T follicular helper cell (primary cell): ENCODE results near the gene UST.
A peak's percentile ranks its signal among the peaks of the same experiment; 100 is the strongest.
"Not testable (repeated sequence)": the region's sequence is repeated elsewhere in the genome, so short reads cannot be mapped to it uniquely, and the experiment has no call there.

Experiments used
- DNase-seq: peaks from one replicate; pipeline ENCODE4 v3.0.0-alpha.2; 2020; ENCODE audit warnings: low read depth

The UST gene

DNA sequence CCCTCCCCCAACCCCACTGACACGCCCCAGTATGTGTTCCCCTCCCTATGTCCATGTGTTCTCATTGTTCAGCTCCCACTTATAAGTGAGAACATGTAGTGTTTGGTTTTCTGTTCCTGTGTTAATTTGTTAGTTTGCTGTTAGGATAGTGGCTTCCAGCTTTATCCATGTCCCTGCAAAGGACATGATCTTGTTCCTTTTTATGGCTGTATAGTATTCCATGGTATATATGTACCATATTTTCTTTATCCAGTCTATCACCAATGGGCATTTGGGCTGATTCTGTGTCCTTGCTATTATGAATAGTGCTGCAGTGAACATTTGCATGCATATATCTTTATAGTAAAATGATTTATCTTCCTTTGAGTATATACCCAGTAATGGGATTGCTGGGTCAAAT is 259.4 kb downstream of the UST start:
- DNase-seq = not testable (repeated sequence)

DNA sequence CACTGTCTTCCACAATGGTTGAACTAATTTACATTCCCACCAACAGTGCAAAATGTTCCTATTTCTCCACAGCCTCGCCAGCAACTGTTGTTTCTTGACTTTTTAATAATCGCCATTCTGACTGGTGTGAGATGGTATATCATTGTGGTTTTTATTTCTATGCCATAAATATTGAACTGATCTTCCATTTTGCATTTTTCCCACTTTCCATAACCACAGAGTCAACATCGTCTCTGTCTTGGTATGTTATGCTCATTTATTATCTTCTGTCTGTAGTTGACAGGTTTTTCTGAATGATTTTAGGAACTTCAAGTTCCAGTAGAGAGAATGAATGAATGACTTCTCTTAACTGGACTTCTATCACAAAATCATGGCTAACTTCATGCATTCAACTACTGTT is 259.8 kb downstream of the UST start:
- DNase-seq = no peak

DNA sequence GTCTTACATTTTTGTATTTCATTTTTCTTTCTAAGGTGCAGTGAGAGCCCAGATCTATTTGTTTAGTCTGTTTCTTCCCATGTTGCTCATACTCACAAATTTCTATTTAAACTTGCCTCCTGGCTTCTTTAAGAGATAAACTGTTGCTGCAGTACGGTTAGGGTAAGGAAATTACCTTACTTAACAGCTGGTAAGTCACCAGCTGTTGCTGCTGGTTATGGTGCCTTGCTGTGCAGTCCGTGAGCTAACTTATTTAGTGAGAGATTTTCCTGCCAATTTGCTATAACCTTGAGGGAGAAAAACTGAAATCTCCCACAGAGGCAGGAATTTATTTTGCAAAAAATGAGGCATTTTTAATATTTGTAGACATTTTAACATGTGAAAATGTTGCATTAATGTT is 261.0 kb downstream of the UST start:
- DNase-seq = no peak

DNA sequence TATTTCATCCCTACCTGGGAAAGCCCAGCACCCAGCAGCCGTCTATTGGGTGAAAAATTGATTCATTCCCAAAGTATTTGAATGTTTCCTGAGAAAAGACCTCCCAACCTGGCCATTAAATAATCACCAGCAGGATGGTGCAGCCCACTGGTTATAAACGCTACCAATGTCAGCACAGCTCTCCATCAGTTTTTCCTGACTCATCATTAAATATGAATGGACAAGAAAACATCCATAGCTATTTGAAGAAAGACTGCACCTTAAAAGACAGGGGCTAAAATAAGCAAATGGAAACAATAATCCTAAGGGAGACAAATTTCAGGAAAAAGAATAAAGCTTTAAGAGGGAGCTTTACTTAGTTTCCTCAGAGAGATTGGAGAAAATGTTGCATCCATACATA is 261.9 kb downstream of the UST start:
- no peak for DNase-seq

DNA sequence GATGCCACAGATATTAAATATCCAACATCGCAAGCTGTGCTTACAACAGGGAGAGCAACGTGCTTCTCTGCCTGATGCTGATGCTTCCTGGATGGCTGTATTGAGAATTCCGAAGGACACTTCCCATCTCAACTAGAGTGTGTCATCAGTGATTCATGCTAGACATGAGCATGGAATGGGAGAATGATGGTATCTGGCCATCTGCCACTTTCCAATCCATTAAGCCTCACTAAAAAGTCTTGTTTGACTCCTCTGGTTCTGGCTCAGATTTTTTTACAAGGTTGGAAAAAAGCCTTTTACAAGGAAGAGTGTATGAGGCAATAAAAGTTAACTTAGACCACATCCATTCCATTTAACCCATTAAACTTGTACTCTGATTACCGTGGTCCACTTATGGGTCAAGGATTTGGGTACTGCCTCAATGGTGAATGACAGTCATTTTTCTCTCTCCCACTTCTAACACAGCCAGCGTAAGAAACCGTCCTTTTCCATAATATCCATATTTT is 265.3 kb downstream of the UST start:
- DNase-seq = no peak

DNA sequence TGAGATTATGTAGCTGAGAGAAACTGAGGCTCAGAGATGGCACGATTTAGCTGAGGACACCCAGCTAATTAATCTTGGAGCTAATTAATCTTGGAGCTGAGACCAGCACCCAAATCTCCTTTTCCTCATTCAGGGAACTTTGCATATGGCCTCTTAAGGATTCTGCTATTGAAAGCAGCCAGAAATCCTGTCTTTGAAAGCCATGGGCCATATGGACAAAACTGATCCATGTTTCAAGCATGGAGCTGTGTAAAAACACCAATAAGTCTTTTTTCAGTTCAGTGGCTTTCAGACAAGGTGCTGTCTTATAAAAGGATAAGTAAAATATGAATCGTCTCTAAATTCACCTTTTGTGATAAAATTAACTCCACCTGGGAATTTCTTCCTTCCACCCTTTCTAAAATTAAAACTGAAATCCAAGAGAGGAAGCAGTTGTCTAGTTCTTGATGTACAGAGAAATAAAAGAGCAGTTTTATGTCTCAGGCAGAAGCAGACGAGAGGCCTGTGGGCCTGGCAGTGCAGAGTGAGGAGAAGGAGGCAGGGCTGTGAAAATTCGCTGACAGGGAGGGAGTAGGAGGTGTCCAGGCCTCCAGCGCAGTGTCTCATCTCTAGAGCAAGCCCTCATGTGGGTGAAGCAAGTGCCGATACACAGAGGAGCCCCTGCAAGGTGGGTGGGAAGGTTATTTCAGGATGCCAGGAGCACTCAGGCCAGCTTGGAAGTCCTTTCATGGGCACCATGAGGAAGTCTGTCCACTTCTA is 266.9 kb downstream of the UST start:
- DNase-seq = no peak

DNA sequence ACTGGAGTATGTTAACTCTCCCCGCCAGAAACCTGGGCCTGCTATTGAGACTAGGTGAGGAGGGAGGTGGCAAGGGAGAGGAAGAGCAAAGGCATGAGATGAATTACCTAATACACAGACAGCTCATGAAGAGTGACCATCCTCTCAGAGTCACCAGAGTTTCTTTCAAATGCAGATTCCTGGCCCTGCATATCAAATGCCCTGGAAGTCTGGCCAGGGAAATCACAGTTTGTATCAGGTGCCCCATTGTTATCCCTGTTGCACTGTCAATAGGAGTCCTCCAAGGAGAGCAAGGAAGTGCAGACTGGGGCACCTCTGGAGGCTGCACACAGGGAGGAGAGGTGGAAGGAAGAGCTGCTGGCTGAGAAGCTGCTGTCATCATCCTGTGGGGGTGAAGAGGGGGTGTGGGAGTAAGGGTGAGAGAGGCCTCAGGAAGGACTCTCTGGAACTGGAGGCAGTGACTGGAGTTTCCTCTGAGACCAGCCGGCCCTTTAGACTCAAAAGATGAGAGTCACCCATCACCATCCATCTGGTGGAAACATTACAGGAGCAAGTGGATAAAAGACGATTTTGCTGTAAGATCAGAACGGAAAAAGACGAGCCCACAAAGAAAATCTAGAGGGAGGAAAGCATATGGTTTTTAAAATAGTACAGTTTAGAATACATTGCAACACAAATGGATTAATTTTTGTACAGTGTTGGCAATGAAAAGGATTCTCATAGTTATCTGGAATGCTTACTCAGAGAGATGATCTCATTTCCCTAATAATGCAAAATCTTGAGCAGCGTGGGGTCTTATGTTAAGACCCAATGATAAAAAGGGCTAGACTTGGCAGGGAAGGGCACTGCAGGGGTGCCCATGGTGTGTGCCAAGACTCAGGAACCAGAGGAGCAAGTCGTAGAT is 268.1 kb downstream of the UST start:
- DNase-seq = no peak

DNA sequence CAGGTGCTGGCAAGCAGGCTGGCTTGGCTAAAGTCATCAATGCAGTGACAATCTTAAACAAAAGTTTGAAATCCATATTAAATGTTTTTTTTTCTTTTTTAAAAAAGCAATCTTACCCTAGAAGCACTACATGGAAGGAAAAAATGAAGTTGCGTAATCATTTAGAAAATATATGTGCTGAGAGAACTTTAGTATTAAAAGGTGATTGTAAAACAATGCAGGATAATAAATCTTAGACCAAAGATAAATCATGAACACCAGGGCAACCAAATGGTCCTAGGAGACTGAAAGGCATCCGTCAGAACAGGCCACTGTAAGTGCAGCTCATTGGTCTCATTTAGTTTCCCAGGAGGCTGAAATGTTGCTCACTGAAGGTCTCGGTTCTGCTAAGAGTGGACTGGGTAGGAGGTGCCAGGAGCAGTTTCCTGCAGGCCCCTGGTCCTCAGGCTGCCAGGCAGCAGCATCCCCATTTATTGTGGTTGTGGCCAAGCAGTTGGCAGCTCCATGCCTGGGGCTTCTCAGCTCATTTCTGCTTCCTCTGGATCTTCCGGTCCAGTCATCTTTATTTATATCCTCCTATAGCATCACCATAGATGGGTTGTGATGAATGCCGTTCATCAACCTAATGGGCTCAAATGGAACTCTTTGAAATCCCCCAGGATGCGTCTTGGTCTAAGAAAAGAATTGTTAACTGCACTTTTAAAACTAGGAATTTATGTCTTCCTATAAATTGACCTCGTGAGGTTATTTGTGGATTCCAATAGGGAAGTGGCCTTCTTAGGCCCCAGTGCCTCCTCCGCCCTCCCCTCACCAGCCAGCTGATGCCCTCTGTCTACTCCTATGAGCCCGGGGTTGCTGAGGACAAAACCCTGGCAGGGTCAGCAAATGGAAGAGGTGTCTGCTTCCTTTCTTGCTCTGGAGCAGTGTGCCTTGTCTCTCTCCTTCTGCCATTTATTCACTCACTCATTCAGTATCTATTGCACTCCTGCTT is 269.0 kb downstream of the UST start:
- DNase-seq = no peak

DNA sequence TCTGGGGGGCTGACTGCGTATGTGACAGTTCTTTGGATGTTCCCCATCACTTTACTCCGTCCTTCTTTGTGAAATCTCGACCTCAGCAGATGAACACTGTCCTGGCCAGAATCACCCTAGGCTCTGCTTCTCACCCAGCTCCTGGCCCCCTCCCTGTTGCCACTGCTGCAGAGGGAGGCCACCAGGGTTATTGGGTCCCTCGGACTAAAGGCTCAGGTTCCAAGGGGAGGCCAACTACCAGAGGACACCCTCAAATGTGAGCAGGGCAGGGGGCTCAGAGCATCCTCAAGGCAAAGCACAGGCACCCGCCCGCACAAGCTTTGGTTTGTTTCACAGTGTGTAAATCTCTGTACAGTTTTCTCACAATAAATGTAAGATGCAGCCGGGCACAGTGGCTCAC is 269.9 kb downstream of the UST start:
- no peak for DNase-seq

DNA sequence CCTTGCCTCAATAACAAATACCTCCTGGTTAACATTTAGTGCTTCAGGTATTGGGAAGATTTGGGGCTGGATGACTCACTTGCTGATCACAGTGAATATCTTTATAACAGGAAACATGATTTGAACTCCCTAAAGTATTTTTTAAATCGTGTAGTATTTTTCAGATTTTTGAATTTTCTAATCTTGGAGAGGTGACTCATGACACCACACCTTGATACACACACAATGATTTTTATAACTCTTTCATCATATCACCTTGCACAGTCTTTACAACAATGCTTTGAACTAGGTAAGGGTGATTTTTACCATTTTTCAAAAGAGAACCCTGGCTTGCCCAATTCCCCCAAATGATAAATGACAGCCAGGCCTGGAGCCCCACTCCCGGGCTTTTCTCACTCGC is 273.5 kb downstream of the UST start:
- DNase-seq = no peak

DNA sequence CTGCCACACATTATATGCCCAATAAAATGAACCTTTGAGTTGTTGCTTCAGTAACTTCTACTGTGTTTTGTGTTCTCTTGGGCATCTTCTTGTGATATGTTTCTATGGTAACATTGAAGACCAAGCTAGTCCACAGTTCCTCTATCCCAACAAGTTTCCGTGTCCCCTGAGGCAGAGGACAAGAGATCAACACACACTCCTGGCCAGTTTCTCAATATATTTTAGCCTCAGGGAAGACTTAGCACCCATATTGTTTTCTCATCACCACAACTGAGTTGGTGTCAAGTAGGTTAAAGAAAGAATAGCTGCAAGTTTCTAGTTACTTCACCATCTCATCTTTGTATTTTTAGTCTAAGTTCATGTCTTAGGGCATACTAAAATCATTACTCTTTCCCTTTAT is 277.5 kb downstream of the UST start:
- no peak for DNase-seq

DNA sequence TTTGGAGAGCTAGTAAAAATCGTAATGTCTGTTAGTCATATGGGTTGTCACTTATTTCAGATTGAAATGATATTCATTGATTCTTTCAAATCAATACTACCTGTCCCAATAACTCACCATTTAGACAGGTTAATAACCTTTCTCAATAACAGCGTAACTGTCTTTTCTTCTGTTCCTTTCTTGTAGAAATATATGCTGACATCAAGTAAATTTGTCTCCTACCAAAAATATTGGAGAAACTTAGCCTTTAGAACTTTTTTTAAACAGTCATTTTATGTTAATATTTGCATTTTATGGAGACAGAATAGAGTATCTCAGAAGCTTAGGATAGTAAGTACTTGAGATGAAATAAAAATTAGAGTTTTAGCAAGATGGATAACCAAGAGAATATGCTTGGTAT is 278.2 kb downstream of the UST start:
- DNase-seq = no peak

DNA sequence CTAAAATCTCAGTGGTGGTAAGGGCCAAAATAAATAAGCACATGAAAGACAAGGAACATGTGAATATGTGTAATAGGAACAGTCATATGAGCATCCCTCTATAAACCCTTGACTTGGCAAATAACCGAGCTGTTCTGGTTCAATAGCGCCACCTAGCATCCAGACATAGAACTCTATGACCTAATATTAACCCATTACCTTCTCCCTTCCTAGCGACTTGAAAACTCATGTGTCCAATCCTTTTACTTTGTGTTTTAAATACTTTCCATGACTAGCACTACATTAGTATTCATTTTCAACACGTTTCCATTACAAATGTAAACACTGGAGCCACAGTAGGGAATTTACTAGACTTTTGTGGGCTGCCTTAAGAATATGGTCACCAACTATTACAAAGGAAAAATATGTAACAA is 279.7 kb downstream of the UST start:
- DNase-seq = no peak

DNA sequence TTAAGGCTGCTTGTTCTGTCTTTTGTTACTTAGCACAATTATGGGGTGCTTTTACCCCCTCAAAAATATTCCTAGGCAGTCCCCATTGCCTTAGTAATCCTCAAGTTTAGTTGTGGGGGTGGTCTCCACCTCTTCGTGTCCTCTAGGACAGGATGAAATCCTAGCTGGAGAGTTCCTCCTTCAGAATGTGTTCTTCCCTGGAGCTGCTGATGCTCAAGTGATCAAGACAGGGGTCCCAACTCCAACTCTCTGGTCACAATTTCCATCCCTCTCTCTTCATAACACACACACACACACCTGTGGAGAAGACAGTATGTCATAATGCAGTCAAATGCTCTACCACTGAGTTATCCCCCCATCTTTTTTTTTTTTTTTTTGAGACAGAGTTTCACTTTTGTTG is 280.7 kb downstream of the UST start:
- no peak for DNase-seq

DNA sequence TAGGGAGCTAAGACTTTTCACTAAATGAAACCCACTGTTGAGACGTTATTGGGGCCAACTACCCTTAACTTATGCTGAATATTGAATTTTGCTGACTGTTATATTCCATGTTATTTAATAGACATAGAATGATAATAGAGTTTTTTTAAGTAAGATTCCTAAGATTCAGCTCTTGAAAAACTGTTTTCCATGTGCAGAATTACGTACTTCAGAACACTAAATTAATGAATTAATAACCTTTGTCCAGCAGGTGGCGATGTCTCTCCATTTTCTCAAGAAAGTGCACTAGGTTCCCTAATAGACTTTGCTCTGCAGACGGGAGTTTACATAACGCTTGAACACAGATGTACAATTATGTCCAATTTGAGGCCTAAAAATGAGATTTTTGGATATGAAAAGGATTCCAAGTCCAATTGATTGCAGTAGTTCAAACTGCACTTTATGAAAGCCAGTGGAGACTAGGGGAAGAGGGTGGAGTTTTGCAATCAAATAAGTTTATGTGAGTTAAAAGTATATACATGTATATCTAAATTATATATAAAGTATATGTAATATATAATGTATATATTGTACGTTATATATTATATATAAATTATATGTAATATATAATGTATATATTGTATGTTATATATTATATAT is 282.1 kb downstream of the UST start:
- DNase-seq = peak; percentile 57

DNA sequence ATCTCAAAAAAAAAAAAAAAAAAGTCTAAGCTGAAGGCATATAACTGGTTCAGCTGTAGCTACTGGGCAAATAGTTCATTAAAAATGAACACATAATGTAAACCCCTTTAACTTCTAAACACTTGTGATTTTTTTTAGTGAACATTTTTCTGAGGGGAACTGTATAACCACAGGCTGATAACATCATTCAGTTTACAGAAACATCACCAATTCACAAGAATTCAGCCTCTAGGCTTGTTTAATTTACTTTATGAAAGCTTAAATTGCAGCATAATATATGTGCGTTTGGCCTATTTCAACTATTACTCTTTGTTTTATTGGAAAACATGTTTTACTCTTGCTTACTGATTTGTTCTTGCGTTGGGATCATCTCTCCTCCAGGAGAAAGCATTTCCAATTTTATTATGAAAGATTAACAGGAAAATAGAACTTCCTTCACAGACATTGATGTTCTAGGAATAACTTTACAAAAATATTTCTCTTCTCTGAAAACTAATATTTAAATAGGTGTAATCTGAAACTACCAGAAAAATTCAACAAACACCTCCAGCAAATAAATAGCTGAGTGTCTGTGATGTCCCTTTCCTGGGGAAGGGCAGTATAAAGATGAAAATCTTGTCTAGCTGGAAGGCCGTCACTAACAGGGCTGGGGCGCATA is 284.5 kb downstream of the UST start:
- DNase-seq = no peak

DNA sequence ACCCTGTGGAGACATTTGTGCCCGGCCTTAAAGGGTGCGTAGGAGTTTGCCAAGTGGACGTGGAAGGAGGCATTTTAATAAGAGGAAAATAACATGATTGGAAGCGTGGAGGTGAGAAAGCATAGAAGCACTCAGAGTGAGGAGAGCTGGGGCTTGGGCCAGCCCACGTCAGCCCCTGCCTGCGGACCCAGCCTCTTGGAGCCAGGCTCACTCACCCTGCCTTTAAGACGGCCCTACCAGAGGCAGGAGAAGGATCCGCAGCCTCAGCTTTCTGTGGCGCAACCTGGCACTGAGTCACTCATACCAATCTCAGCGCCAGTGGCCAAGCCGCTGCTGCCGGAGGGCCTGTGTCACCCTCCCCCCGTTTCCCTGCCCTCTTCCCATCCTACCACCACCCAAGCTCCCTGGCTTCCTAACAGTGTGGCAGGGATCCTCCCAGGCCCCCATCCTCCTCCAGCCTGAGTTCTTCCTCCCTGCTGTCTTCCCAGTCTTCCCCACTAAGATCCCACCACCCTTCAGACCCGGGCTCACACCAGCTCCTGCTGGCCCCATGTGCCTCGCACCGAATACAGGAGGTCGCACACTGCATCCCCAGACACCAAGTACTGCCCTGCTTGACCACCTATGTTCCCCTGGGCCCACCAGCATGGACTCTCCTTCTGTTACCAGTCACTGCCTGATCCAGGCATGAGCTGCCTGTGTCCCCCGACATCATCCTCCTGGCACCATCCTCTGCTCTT is 285.2 kb downstream of the UST start:
- DNase-seq = no peak

DNA sequence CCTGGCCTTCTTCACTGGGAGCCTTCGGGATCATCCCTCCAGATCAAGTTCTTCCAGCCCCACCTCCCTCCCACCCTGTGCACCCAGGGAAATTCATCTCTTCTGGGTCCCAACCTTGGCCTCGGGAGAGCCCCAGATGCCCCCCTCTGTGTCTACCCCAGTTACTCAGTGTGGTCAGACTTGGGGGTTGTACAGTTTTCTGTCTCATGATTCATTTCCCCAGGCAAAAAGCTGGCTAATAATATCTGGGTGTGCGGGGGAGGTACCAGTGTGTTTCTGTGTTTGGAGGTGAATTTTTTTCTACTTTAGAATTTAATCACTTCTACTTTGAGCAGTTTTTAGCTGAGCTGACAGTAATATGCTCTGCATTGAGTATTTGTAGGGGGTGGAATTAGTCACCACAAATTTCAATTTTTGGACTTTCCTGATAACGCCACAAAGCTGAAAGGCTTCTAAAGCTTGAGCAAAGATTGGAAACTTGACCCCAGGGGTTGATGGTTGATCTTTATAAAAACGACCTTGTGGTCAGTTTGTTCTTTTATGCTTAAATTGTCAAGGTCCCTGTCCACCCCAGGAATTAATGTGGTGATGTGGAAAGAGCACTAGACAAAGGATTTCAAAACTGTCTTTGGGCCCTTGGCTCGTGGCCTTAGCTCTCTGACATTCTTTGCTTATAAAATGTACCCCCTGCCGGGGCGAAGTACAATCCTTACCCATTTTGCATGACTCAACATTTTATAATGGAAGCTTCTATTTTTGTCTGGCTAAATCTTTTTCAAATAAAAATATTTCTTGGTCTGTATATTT is 286.0 kb downstream of the UST start:
- DNase-seq = no peak

DNA sequence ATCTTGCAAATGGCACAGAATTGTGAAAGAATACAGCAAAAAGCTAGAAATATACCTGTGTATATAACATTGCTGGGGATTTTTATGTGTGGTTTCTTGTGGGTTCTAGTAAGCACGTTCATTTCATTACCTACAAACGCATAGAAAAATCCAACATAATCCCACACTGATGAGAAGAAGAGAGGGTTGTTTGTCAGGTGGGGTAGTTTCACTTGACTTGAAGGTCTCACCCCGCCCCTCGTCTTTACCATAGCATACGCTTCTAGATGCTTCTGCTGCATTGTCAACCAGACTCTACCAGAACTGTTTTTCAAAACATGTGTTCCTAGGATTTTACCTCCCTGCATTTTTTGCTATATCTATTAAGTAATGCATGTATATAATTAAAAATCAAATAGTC is 286.6 kb downstream of the UST start:
- no peak for DNase-seq
